Stimulated activated CD8-positive, alpha-beta memory T cell treated with anti-CD3 and anti-CD28 coated beads, Interleukin-4, amount 100 ng/mL, for 24 hours (primary cell): ENCODE data around the gene GBA3.

ENCODE experiments used
- DNase-seq: peaks from one replicate; pipeline ENCODE4 v3.0.0-alpha.2; 2020; ENCODE audit warnings: low read depth

Gene GBA3

GRCh38 chr4:22695917-22696316 is 3.2 kb downstream of the GBA3 start:
- no peak for DNase-seq

GRCh38 chr4:22703912-22704311 is 11.2 kb downstream of the GBA3 start:
- DNase-seq: no peak

- no peak for DNase-seq
These were observed 14.7 kb downstream of the GBA3 start for GRCh38 chr4:22707390-22707789.

GRCh38 chr4:22708961-22709360 is 16.2 kb downstream of the GBA3 start:
- no peak for DNase-seq

DNA sequence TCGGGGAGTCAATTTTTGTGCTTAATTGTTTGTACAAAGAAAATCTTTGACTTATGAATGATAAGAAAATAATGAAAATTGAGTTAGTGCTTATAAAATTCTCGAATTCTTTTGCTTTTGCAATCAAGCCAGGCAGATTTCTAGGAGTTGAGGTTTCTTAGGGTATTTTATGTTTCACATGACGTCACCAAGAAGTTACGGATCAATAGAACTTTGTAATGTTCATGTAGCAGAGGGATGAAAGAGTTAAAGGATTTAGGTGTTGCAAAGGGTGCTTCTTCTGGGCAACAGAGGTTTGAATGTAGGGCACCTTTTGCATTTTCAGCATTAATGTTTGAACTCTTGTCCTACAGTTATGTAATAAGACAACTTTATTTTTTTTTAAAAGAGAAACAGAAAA is 19.4 kb downstream of the GBA3 start:
- no peak for DNase-seq

DNA sequence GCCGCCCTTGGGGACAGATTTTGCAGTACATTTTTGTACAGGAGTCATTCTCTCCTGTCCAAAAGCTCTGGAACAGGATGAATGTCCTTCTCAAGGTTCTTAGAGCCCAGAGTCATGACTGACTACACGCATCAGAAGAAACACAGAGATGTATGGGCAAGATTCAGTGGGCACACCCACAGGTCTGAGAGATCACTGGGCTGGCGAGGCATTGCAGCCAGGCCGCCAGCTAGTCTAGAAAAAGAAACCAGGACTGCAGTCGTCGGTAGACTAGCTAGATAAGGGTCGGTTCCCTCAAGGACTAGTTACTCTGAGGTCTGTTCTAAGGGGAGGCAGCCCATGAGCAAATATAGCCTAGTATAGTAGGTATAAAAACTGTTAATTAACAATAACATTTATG is 19.8 kb downstream of the GBA3 start:
- no peak for DNase-seq

GRCh38 chr4:22713841-22714240 is 21.1 kb downstream of the GBA3 start:
- no peak for DNase-seq

- DNase-seq: no peak
These were observed 26.5 kb downstream of the GBA3 start for GRCh38 chr4:22719218-22719617.

DNA sequence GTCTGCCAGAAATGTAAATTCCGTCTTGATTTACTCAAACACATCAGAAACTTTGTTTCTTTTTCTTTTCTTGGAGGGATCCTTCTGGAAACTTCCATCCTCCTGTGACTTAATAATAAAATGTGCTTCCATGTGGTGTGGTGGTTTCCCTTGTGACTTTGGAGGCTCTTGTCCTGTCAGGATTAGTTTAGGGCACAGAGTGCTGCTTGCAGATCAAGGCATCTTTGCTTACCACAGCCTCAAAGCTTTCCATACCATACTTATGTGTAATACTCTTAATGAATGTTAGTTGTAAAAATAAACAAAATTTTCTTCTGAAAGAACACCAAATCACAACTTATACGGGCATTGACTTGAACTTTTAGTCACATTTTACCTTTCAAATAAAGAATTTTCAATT is 27.4 kb downstream of the GBA3 start:
- DNase-seq: no peak

GRCh38 chr4:22721204-22721603 is 28.5 kb downstream of the GBA3 start:
- DNase-seq: no peak

DNA sequence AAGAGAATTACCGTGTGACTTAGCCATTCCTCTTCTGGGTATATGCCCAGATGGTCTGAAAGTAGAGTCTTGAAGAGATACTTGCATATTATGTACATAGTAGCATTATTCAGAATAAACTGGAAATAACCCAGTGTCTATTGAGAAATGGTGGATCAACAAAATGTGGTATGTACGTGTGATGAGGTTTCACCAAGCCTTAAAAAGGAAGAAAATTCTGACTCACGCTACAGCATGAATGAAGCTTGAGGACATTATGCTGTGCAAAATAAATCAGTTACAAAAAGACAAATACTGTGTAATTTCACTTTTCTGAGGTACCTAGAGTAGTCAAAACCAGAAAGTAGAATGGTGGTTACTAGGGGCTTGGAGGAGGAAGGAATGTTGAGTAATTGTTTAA is 37.3 kb downstream of the GBA3 start:
- DNase-seq: no peak

DNA sequence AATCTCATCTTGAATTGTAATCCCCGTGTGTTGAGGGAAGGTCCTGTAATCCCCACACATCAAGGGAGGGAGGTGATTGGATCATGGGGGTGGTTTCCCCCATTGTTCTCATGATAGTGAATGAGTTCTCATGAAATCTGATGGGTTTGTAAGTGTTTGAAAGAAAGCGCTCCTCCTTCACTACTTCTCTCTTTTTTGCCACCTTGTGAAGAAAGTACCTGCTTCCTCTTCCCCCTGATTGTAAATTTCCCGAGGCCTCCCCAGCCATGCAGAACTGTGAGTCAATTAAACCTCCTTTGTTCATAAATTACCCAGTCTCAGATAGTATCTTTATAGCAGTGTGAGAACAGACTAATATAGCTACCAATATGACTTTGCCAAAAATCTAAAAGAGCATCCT is 41.1 kb downstream of the GBA3 start:
- DNase-seq: no peak

DNA sequence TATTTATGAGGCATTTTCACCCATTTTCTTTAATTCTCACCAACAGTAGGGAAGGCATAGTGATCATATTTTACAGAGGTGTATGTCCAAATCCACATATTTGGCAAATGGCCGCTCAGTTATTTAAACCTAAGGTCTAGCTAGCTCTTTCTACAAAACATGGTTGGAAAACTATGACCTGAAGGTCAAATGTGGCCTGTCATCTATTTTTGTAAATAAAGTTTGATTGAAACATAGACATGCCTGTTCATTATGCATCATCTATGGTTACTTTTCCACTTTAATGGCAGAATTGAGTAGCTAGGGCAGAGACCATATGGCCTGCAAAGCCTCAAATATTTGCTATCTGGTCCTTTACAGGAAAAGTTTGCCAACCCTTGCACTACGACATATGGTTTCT is 44.2 kb downstream of the GBA3 start:
- no peak for DNase-seq

DNA sequence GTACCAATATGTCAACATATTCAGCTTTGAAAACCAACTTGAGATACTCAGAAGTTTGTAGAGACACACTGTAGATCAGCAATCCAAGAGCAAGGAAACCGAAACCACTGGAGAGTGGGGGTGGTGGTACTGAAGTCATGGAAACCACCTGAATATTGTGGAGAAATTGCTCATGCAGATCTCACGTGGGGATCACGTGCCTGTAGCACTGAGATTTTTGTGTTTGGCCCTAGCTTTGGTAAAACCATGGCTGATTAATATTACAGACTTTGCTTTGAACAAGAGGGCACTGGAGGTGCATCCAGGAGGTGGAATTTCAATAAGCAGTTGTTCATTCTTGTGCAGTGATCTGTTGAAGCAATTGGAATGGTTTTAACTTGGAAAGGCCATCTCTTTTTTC is 47.2 kb downstream of the GBA3 start:
- DNase-seq: no peak

DNA sequence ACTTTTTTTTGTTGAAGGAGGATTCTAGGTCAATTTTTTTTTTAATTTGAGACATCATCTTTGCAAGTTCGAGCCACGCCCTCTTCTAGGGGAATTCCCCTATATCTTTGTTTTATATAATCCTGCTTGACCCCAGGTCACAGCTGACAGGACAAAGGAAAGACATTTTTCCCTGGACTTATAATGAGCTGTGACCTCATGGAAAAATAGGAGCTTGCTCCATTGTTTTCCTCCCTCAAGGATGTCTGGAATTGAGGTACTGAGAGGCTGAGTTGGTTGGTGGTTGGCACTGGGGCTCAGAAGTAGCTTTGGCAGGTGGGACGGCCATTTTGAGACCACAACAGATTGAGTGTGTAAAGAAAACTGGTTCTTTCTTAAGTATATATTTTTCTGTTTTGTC is 49.0 kb downstream of the GBA3 start:
- DNase-seq: no peak

DNA sequence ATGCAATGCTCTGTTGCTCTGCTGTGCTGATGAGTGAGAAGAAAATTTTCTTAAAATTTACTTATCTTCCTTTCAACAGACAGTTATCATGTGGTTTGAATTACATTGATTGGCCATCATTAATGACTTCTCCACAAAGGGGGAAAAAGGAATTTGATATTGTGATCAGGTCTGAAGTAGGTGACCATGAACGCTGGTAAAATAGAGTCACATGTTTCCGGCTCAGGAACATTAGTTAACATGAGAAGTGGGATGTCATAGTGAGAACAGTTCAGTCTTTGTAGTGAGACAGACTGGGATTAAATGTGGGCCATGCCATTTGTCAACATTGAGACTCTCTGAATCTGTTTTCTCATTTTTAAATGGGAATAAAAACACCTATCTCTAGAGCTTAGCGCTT is 50.6 kb downstream of the GBA3 start:
- no peak for DNase-seq

- DNase-seq: no peak
These were observed 51.8 kb downstream of the GBA3 start for GRCh38 chr4:22744478-22745062.

GRCh38 chr4:22745234-22745633 is 52.5 kb downstream of the GBA3 start:
- DNase-seq: no peak

DNA sequence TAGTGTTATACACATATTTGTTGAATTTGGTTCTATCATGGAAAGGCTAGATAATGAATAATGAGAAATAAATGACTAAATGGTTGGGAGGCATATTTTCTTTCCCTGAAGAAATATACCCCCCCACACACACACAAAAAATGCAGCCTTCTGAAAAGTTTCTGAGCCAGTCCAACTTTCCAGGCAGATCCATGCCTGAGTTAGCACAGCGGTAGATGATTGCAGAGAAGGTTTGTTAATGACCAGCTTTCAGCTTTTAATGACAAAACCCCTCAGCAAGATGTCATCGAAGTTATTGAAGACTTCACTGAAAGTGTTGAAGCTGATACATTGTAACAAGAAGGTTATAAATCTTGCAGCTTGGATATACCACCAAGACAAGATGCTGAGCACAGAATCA is 61.4 kb downstream of the GBA3 start:
- no peak for DNase-seq

DNA sequence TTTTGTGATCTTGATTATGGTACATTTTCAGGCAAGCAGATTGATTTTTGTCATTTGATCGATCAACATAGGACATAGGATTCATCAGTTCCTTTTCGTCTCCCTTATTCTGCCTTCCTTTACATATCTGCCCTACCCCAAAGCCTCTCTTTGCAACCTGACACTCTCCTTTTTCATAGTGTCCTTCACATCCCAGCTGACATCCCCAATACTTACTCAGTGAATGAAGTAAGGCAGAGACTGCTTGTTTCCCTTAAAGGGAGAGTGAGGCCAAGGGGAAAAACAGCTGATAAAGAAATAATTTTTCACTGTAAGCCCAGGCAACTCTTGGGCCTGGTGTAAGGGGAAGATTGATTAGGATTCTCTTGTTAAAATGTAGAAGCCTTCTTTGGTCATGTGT is 69.8 kb downstream of the GBA3 start:
- DNase-seq: no peak

DNA sequence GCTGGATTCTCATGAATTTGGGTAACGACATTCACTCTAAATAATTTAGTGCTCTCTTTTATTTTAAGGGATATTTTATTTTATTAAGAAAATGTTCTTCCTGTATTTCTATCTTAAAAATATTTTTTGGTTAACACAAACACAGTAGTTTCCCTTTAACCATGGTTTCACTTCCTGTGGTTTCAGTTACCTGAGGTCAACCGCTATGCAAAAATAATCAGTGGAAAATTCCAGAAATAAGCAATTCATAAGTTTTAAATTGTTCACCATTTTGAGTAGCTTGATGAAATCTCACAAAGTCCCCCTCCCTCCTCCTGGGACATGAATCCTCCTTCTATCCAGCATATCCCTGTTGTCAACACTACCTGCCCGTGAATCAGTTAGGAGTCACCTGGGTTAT is 71.4 kb downstream of the GBA3 start:
- DNase-seq: no peak

GRCh38 chr4:22766068-22766467 is 73.3 kb downstream of the GBA3 start:
- no peak for DNase-seq

GRCh38 chr4:22778547-22779163 is 85.9 kb downstream of the GBA3 start:
- DNase-seq: no peak

- no peak for DNase-seq
These were observed 87.6 kb downstream of the GBA3 start for GRCh38 chr4:22780317-22780716.

GRCh38 chr4:22780797-22781196 is 88.1 kb downstream of the GBA3 start:
- no peak for DNase-seq
